CD14-positive monocyte (primary cell): ENCODE results near the gene LRBA. TPM values are rescaled to one million over a fixed set of nuclear protein-coding genes. Genes with fewer than 3 reads are reported as not detected.

ENCODE experiments used
- DNase-seq, 3 donors: peaks; one replicate each; pipeline ENCODE4 v3.0.0-alpha.2; 2011 to 2022
- H2AFZ ChIP-seq: 2 replicates; pipeline ENCODE4 v1.6.0; 2012; ENCODE audit warnings: mild to moderate bottlenecking, low read depth, low read length, inconsistent platforms; ENCODE audit not compliant: insufficient read depth, poor library complexity, severe bottlenecking
- H3K27ac ChIP-seq, 2 donors: 1 replicate in 1 of 2; 2 replicates in 1 of 2; pipeline ENCODE4 v1.5.1; 2012 to 2013; ENCODE audit warnings: low read length in 2 of 2, control low read depth in 1 of 2, inconsistent platforms in 1 of 2, low read depth in 1 of 2, mild to moderate bottlenecking in 1 of 2
- H3K27me3 ChIP-seq, 2 donors: one replicate each; pipeline versions ENCODE4 v1.6.0 to v1.6.1; 2011 to 2013; ENCODE audit warnings: low read length in 2 of 2; ENCODE audit not compliant: control insufficient read depth in 2 of 2, insufficient read depth in 2 of 2
- H3K36me3 ChIP-seq, 2 donors: replicated peaks in 1 of 2; 1 replicate in 1 of 2; 2 replicates in 1 of 2; pipeline versions ENCODE4 v1.5.1 to v1.6.1; 2012 to 2013; ENCODE audit warnings: low read length in 2 of 2, control low read depth in 1 of 2, inconsistent platforms in 1 of 2, mild to moderate bottlenecking in 1 of 2; ENCODE audit not compliant: insufficient read depth in 2 of 2, control insufficient read depth in 1 of 2
- H3K4me1 ChIP-seq, 2 donors: 1 replicate in 1 of 2; 2 replicates in 1 of 2; pipeline versions ENCODE4 v1.5.1 to v1.6.1; 2012 to 2013; ENCODE audit warnings: low read length in 2 of 2, control low read depth in 1 of 2, inconsistent platforms in 1 of 2, mild to moderate bottlenecking in 1 of 2, moderate library complexity in 1 of 2; ENCODE audit not compliant: insufficient read depth in 2 of 2, control insufficient read depth in 1 of 2
- H3K4me2 ChIP-seq: replicated peaks from 2 replicates; pipeline ENCODE3; 2012; ENCODE audit warnings: low read length, moderate library complexity, mild to moderate bottlenecking; ENCODE audit not compliant: poor library complexity, severe bottlenecking; ENCODE audit errors: extremely low read depth
- H3K4me3 ChIP-seq, 3 experiments: fragments of 200-600 bp in 1 of 3; sonication (generic) in 1 of 3; replicated peaks in 1 of 3; 1 replicate in 2 of 3; 2 replicates in 1 of 3; pipeline ENCODE4 v1.5.1; 2011 to 2013; ENCODE audit warnings: low read length in 3 of 3, mild to moderate bottlenecking in 3 of 3, control low read depth in 2 of 3, low read depth in 2 of 3, inconsistent platforms in 1 of 3, moderate library complexity in 1 of 3
- H3K79me2 ChIP-seq: 2 replicates; pipeline ENCODE4 v1.6.0; 2012; ENCODE audit warnings: mild to moderate bottlenecking, control low read depth, inconsistent platforms, low read length, moderate library complexity; ENCODE audit not compliant: insufficient read depth
- H3K9ac ChIP-seq: 2 replicates; pipeline ENCODE4 v1.6.0; 2017; ENCODE audit warnings: low read length, mild to moderate bottlenecking; ENCODE audit not compliant: insufficient read depth, poor library complexity, severe bottlenecking
- H3K9me3 ChIP-seq, 2 donors: replicated peaks in 1 of 2; 1 replicate in 1 of 2; 2 replicates in 1 of 2; pipeline versions ENCODE4 v1.5.1 to v1.6.1; 2012 to 2013; ENCODE audit warnings: low read length in 2 of 2, control low read depth in 1 of 2; ENCODE audit not compliant: control insufficient read depth in 1 of 2, insufficient read depth in 1 of 2
- H4K20me1 ChIP-seq: 2 replicates; pipeline ENCODE4 v1.6.0; 2012; ENCODE audit warnings: mild to moderate bottlenecking, low read length, control low read depth, moderate library complexity; ENCODE audit not compliant: insufficient read depth
- H3K27ac Mint-ChIP-seq, 7 donors: one replicate each; pipeline ENCODE4 v1.8.0; 2020; ENCODE audit warnings: mild to moderate bottlenecking in 7 of 7, mixed read lengths in 7 of 7, moderate library complexity in 6 of 7, inconsistent platforms in 2 of 7
- H3K27me3 Mint-ChIP-seq, 3 donors: one replicate each; pipeline ENCODE4 v1.8.0; 2021 to 2022; ENCODE audit warnings: low read depth in 3 of 3, mild to moderate bottlenecking in 3 of 3, mixed read lengths in 3 of 3, moderate library complexity in 3 of 3, inconsistent platforms in 1 of 3
- H3K36me3 Mint-ChIP-seq, 2 donors: one replicate each; pipeline ENCODE4 v1.8.0; 2020; ENCODE audit warnings: mixed read lengths in 2 of 2, inconsistent platforms in 1 of 2, mild to moderate bottlenecking in 1 of 2
- H3K4me1 Mint-ChIP-seq: one replicate; pipeline ENCODE4 v1.8.0; 2020; ENCODE audit warnings: mild to moderate bottlenecking, mixed read lengths
- H3K4me3 Mint-ChIP-seq, 2 donors: one replicate each; pipeline ENCODE4 v1.8.0; 2020; ENCODE audit warnings: mild to moderate bottlenecking in 2 of 2, mixed read lengths in 2 of 2, moderate library complexity in 1 of 2
- H3K9me3 Mint-ChIP-seq, 7 donors: one replicate each; pipeline ENCODE4 v1.8.0; 2020 to 2022; ENCODE audit warnings: mixed read lengths in 7 of 7, mild to moderate bottlenecking in 6 of 7, moderate library complexity in 6 of 7, inconsistent platforms in 2 of 7
- CTCF ChIP-seq: fragments of 200-600 bp; IDR thresholded peaks from one replicate; pipeline ENCODE4 v1.8.0; 2022; ENCODE audit warnings: antibody characterized with exemption, mild to moderate bottlenecking
- WGBS: methylation state at CpG from one replicate; pipeline ENCODE4 v1.1.5; 2013; ENCODE audit warnings: missing lambda C conversion rate; ENCODE audit not compliant: insufficient coverage; 5-methylcytosine and 5-hydroxymethylcytosine counted together
- intact Hi-C, 2 donors: fragments of 100-400 bp; cut with micrococcal nuclease; formaldehyde crosslinking; loops; one replicate each; pipeline versions ENCODE4 v1.15.0 to v1.15.1; 2023
- polyA plus RNA-seq, 3 donors: library from polyadenylated mRNA; depleted of rRNA in 1 of 3; unstranded in 2 of 3; stranded (reverse) in 1 of 3; fragments of 300-500 nt in 2 of 3; fragments of >200 nt in 1 of 3; fragmentation: Illumina TruSeq in 2 of 3; gene quantifications; 1 replicate in 2 of 3; 2 replicates in 1 of 3; pipeline ENCODE4 v1.2.3, GENCODE V29; 2012 to 2021

The LRBA gene
- polyA plus RNA-seq, 3 donors: 1.5 to 5.5 (median 4.4) TPM

- no peaks in the 10 kb centered on the region for H3K9me3 ChIP-seq
- no peaks in the 10 kb centered on the region for H3K79me2 ChIP-seq
- Mint-ChIP-seq H3K4me3 (no peak overlapping the region), H3K27ac (no peak overlapping the region), H3K9me3 (peaks cover 0 to 8% (median 0%) of the 10 kb centered on the region in 7 donors), H3K36me3 (peaks cover 5% of the 10 kb centered on the region in 2 donors), H3K27me3 (no peaks in the 10 kb centered on the region), H3K4me1 (no peaks in the 10 kb centered on the region)
- H3K4me3 ChIP-seq: no peak overlapping the region
- intact Hi-C loops: no loop called here
- H3K9ac ChIP-seq: no peak overlapping the region
- H3K4me2 ChIP-seq: no peak overlapping the region
- WGBS: 85% methylated on average over 10 of the region's 13 CpGs
- H3K36me3 ChIP-seq: no peaks in the 10 kb centered on the region
- H2AFZ ChIP-seq: no peak overlapping the region
- H3K27ac ChIP-seq: no peak overlapping the region
- no peaks in the 10 kb centered on the region for H4K20me1 ChIP-seq
- H3K27me3 ChIP-seq: no peaks in the 10 kb centered on the region
- no peak for DNase-seq
- no peaks in the 10 kb centered on the region for H3K4me1 ChIP-seq
- TF ChIP-seq CTCF: no peak
Observed at GRCh38 chr4:150423074-150423473, 592.0 kb downstream of the LRBA start.

GRCh38 chr4:150421612-150422011 lies 593.5 kb downstream of the LRBA start:
- peaks cover 5% of the 10 kb centered on the region in 2 donors for H3K36me3 Mint-ChIP-seq
- no peak overlapping the region for H3K4me2 ChIP-seq

More at GRCh38 chr4:150421612-150422011, 593.5 kb downstream of the LRBA start:
- no peak for TF ChIP-seq CTCF
- Histone ChIP-seq H3K4me3 (no peak overlapping the region), H2AFZ (no peak overlapping the region), H3K9ac (no peak overlapping the region), H3K4me1 (no peaks in the 10 kb centered on the region), H4K20me1 (no peaks in the 10 kb centered on the region), H3K27me3 (no peaks in the 10 kb centered on the region), H3K79me2 (no peaks in the 10 kb centered on the region), H3K27ac (no peak overlapping the region), H3K36me3 (no peaks in the 10 kb centered on the region), H3K9me3 (no peaks in the 10 kb centered on the region)
- H3K27me3 Mint-ChIP-seq: no peaks in the 10 kb centered on the region
- no peak overlapping the region for H3K4me3 Mint-ChIP-seq
- intact Hi-C loops: no loop called here
- no peaks in the 10 kb centered on the region for H3K4me1 Mint-ChIP-seq
- H3K27ac Mint-ChIP-seq: no peak overlapping the region
- peaks cover 0 to 8% (median 0%) of the 10 kb centered on the region in 7 donors for H3K9me3 Mint-ChIP-seq
- DNase-seq: no peak
- WGBS: no CpG with 5 or more reads among the region's 1 CpG
